Neuronal stem cell (in vitro differentiated cells): ENCODE results near the gene RABL3.

ENCODE experiments used
- DNase-seq: peaks from one replicate; pipeline ENCODE4 v3.0.0-alpha.2; 2013; ENCODE audit warnings: low spot score
- H2AFZ ChIP-seq: one replicate; pipeline ENCODE4 v1.6.1; 2013; ENCODE audit warnings: mild to moderate bottlenecking, low read length, inconsistent platforms
- H2AK5ac ChIP-seq: 2 replicates; pipeline ENCODE4 v1.6.1; 2013; ENCODE audit warnings: low read depth, mild to moderate bottlenecking, inconsistent platforms, low read length, moderate library complexity, mixed read lengths
- H2BK120ac ChIP-seq: 2 replicates; pipeline ENCODE4 v1.6.1; 2013; ENCODE audit warnings: low read depth, mild to moderate bottlenecking, inconsistent platforms, low read length, moderate library complexity, mixed read lengths
- H2BK12ac ChIP-seq: one replicate; pipeline ENCODE4 v1.6.1; 2013; ENCODE audit warnings: low read length, inconsistent platforms
- H2BK15ac ChIP-seq: 2 replicates; pipeline ENCODE4 v1.6.1; 2013; ENCODE audit warnings: mild to moderate bottlenecking, low read length, inconsistent platforms, mixed read lengths
- H2BK5ac ChIP-seq: one replicate; pipeline ENCODE4 v1.6.1; 2013; ENCODE audit warnings: inconsistent platforms, mild to moderate bottlenecking, low read length, moderate library complexity
- H3K14ac ChIP-seq: one replicate; pipeline ENCODE4 v1.6.1; 2013; ENCODE audit warnings: low read length, inconsistent platforms
- H3K18ac ChIP-seq: 2 replicates; pipeline ENCODE4 v1.6.1; 2013; ENCODE audit warnings: low read length, inconsistent platforms
- H3K23ac ChIP-seq: 2 replicates; pipeline ENCODE4 v1.6.1; 2013; ENCODE audit warnings: low read depth, mild to moderate bottlenecking, mixed read lengths, low read length, inconsistent platforms; ENCODE audit not compliant: poor library complexity
- H3K27ac ChIP-seq: replicated peaks from 3 replicates; pipeline ENCODE4 v1.5.1; 2013; ENCODE audit warnings: low read length, inconsistent platforms
- H3K27me3 ChIP-seq, 3 experiments: 2 replicates each; pipeline ENCODE4 v1.6.1; 2013; ENCODE audit warnings: low read length in 3 of 3, mild to moderate bottlenecking in 2 of 3, inconsistent platforms in 1 of 3, low read depth in 1 of 3, mixed read lengths in 1 of 3, moderate library complexity in 1 of 3; ENCODE audit not compliant: control insufficient read depth in 3 of 3, insufficient read depth in 3 of 3
- H3K36me3 ChIP-seq, 2 donors: replicated peaks in 1 of 2; 2 replicates each; pipeline ENCODE4 v1.6.1; 2013; ENCODE audit warnings: low read length in 2 of 2; ENCODE audit not compliant: control insufficient read depth in 2 of 2, insufficient read depth in 2 of 2
- H3K4ac ChIP-seq: 2 replicates; pipeline ENCODE4 v1.6.1; 2013; ENCODE audit warnings: inconsistent platforms, mild to moderate bottlenecking, low read length, moderate library complexity
- H3K4me1 ChIP-seq, 2 donors: 1 replicate in 1 of 2; 2 replicates in 1 of 2; pipeline ENCODE4 v1.6.1; 2013; ENCODE audit warnings: low read length in 2 of 2, low read depth in 1 of 2; ENCODE audit not compliant: control insufficient read depth in 2 of 2, insufficient read depth in 1 of 2
- H3K4me2 ChIP-seq: one replicate; pipeline ENCODE4 v1.6.1; 2013; ENCODE audit warnings: mild to moderate bottlenecking, low read length, inconsistent platforms; ENCODE audit not compliant: insufficient read depth, poor library complexity, severe bottlenecking
- H3K4me3 ChIP-seq, 2 donors: 2 replicates each; pipeline ENCODE4 v1.5.1; 2013; ENCODE audit warnings: low read length in 2 of 2, mild to moderate bottlenecking in 2 of 2, inconsistent platforms in 1 of 2, moderate library complexity in 1 of 2
- H3K79me1 ChIP-seq: one replicate; pipeline ENCODE4 v1.6.1; 2013; ENCODE audit warnings: low read depth, mild to moderate bottlenecking, inconsistent platforms, low read length, moderate library complexity
- H3K9ac ChIP-seq: one replicate; pipeline ENCODE4 v1.6.1; 2013; ENCODE audit warnings: mild to moderate bottlenecking, low read depth, low read length, inconsistent platforms; ENCODE audit not compliant: poor library complexity
- H3K9me3 ChIP-seq, 2 donors: replicated peaks in 1 of 2; 2 replicates each; pipeline versions ENCODE3 to v1.6.1; 2013; ENCODE audit warnings: low read length in 2 of 2, mild to moderate bottlenecking in 2 of 2, inconsistent platforms in 1 of 2, low read depth in 1 of 2, mixed read lengths in 1 of 2, moderate library complexity in 1 of 2; ENCODE audit not compliant: control insufficient read depth in 2 of 2, insufficient read depth in 1 of 2
- H4K8ac ChIP-seq: one replicate; pipeline ENCODE4 v1.6.1; 2013; ENCODE audit warnings: low read depth, mild to moderate bottlenecking, inconsistent platforms, low read length, moderate library complexity
- H4K91ac ChIP-seq: one replicate; pipeline ENCODE4 v1.6.1; 2013; ENCODE audit warnings: low read length, low read depth, mild to moderate bottlenecking, inconsistent platforms; ENCODE audit not compliant: poor library complexity
- whole genome bisulfite sequencing, 2 donors: extraction: QIAGEN DNeasy Blood & Tissue Kit; methylation state at CpG; one replicate each; pipeline ENCODE4 v1.1.7; 2013; ENCODE audit warnings: missing lambda C conversion rate in 2 of 2, mixed read lengths in 1 of 2; ENCODE audit not compliant: insufficient read length in 2 of 2, insufficient replicate concordance in 1 of 2; ENCODE audit errors: extremely low coverage in 2 of 2; 5-methylcytosine and 5-hydroxymethylcytosine counted together

The RABL3 gene

DNA sequence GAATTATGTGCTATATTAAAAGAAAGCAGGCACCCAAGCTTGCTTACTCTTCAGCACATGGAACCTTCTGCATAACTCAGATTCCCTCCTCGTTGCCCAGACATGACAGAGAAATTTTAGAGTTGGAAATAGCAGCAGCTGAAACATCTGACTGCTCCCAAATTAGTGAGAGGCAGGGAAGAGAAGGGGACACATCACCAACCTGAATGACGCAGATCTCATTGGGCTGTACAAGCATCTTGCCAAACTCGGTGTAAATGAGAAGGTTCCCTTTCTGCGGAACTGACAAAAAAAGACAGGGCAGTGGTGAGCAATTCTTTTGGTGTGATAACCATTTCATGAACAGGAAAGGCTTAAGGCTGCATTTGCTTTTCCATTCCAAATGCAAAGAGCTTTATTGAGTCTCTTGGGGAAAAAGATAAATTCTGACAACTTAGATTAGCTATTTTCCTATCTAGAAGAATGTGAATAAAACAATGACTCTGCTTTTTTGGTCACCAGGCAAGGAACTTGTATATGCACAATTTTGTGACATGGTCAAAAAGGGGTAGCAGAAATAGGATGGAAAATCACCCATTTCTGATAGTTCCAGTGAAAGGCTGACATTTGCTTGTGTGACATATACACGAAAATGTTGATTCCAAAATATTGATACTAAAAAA lies 95.4 kb downstream of the RABL3 start:
- H2BK12ac ChIP-seq = no peak overlapping the region
- no peaks in the 10 kb centered on the region for H3K27me3 ChIP-seq
- H3K4me3 ChIP-seq = no peak overlapping the region
- no peak overlapping the region for H4K8ac ChIP-seq
- no peak overlapping the region for H2AFZ ChIP-seq
- no CpG with 5 or more reads among the region's 5 CpGs for WGBS, 2 donors
- no peak overlapping the region for H3K4ac ChIP-seq
- no peak overlapping the region for H3K4me2 ChIP-seq
- H3K36me3 ChIP-seq = no peaks in the 10 kb centered on the region
- no peaks in the 10 kb centered on the region for H3K9me3 ChIP-seq
- DNase-seq = no peak
- no peak overlapping the region for H3K23ac ChIP-seq
- H4K91ac ChIP-seq = no peak overlapping the region
- no peak overlapping the region for H3K27ac ChIP-seq
- H3K18ac ChIP-seq = no peak overlapping the region
- no peak overlapping the region for H3K9ac ChIP-seq
- H2BK120ac ChIP-seq = no peak overlapping the region
- H3K14ac ChIP-seq = no peak overlapping the region
- H2BK5ac ChIP-seq = no peak overlapping the region
- H2BK15ac ChIP-seq = no peak overlapping the region
- no peak overlapping the region for H2AK5ac ChIP-seq
- peaks cover 0 to 4% of the 10 kb centered on the region in 2 donors for H3K4me1 ChIP-seq
- H3K79me1 ChIP-seq = no peaks in the 10 kb centered on the region

DNA sequence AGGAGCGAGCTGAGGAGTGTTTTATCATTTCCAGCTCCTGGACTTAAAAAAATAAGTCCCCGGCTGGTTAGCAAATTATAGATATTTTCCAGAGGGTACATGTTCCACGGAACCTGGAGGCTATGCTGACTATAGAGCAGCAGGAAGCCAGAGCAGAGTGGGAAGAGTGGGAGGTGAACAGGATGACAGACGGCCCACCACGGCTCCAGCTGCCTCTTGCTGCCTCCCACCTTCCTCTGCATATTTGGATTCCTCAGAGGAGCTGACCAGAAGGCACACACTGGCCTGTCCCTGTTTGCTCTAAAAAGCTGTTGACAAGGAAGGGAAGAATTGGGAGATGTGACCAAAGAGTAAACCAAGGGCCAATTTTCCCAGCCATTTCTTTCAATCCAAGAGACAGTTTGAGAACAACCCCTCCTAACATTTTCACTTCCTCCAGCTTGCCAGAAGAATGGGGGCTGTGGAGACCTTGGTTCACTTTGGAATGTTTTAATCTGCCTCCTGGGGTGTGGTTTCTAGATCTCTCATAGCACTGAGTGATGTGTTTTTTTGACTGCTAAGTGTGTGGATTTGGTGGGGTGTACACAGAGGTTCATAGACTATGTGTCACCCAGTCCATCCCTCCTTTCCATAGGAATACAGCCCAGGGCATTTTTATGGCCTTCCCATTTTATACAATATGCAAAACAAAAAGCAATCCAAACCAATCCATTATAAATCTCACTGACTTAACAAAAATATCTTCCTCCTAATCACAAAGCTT lies 97.1 kb downstream of the RABL3 start:
- no peak overlapping the region for H2BK120ac ChIP-seq
- H2BK15ac ChIP-seq = no peak overlapping the region
- no peak for DNase-seq
- no peak overlapping the region for H3K27ac ChIP-seq
- H3K79me1 ChIP-seq = no peaks in the 10 kb centered on the region
- no CpG with 5 or more reads among the region's 5 CpGs for WGBS, 2 donors
- H3K4ac ChIP-seq = no peak overlapping the region
- no peak overlapping the region for H3K23ac ChIP-seq
- H3K9ac ChIP-seq = no peak overlapping the region
- no peak overlapping the region for H2AFZ ChIP-seq
- no peak overlapping the region for H2BK5ac ChIP-seq
- no peak overlapping the region for H2BK12ac ChIP-seq
- H3K4me3 ChIP-seq = no peak overlapping the region
- H3K4me1 ChIP-seq = peaks cover 0 to 4% of the 10 kb centered on the region in 2 donors
- H3K4me2 ChIP-seq = no peak overlapping the region
- no peak overlapping the region for H3K14ac ChIP-seq
- no peak overlapping the region for H4K91ac ChIP-seq
- H2AK5ac ChIP-seq = no peak overlapping the region
- no peaks in the 10 kb centered on the region for H3K9me3 ChIP-seq
- H3K27me3 ChIP-seq = no peaks in the 10 kb centered on the region
- H3K36me3 ChIP-seq = no peaks in the 10 kb centered on the region
- H3K18ac ChIP-seq = no peak overlapping the region
- no peak overlapping the region for H4K8ac ChIP-seq

DNA sequence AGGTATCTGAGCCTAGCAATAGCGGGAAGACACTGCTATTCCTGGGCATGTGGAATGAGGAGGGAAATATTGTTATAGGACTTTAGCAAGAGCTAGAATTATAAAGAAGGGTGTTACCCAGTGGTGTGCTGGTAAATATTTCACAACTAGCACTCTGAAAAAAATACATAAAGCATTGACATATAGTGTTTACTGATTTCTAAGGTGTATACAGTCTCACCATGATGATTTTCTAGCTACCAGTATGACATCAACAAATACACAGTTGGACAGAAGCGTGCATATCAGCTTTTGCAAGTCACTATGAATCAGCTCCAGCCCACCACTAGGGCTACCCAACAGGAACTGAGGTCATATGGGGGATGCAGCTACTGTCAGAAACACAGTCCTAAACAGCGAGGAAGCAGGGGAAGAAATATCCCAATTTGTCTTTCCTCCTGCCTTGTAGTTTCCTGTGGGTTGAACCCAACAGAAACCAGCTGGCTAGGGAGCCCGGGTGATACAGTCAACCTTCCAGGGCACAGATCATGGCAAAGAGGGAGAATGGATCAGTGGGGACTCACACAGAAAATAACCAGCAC lies 99.9 kb downstream of the RABL3 start:
- no peak overlapping the region for H2AFZ ChIP-seq
- H3K27ac ChIP-seq = no peak overlapping the region
- H2BK120ac ChIP-seq = no peak overlapping the region
- H3K4me3 ChIP-seq = no peak overlapping the region
- no peak overlapping the region for H3K4me2 ChIP-seq
- H3K4ac ChIP-seq = no peak overlapping the region
- no peaks in the 10 kb centered on the region for H3K79me1 ChIP-seq
- H2BK12ac ChIP-seq = no peak overlapping the region
- no peak overlapping the region for H4K8ac ChIP-seq
- no peak overlapping the region for H3K18ac ChIP-seq
- DNase-seq = no peak
- no peak overlapping the region for H2BK15ac ChIP-seq
- H3K14ac ChIP-seq = no peak overlapping the region
- peaks cover 0 to 4% of the 10 kb centered on the region in 2 donors for H3K4me1 ChIP-seq
- WGBS, 2 donors = no CpG with 5 or more reads among the region's 4 CpGs
- H2BK5ac ChIP-seq = no peak overlapping the region
- no peak overlapping the region for H2AK5ac ChIP-seq
- no peak overlapping the region for H3K9ac ChIP-seq
- H4K91ac ChIP-seq = no peak overlapping the region
- no peaks in the 10 kb centered on the region for H3K9me3 ChIP-seq
- H3K36me3 ChIP-seq = no peaks in the 10 kb centered on the region
- no peak overlapping the region for H3K23ac ChIP-seq
- H3K27me3 ChIP-seq = no peaks in the 10 kb centered on the region

DNA sequence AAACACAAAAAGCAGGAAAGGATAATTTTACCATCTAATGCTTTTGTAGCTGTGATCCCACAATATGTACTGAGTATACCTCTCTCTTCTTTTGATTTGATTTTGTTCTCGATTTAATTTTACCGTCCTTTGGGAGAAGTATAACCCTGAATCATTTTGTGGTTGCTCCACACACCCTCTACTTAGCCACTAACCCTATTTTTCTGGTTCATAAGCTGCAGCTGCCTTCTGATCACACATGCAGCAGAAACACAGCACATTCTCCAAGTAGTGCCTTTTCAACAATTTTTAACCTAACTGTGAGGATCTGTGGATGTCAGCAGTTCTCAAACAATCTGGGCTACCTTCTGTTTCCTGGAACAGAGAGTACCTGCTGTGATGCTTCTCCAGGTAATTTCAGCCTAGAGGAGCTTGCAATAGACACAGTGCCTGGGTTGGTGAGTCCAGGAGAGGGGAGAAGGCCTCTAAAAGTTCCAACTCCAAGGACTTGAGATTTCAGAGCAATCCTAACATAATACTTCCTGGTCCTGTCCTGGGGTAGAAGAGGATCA lies 100.5 kb downstream of the RABL3 start:
- Histone ChIP-seq H3K27ac (no peak overlapping the region), H3K4ac (no peak overlapping the region), H2BK12ac (no peak overlapping the region), H2AFZ (no peak overlapping the region), H3K14ac (no peak overlapping the region), H2AK5ac (no peak overlapping the region), H3K79me1 (no peaks in the 10 kb centered on the region), H3K9ac (no peak overlapping the region), H3K4me3 (no peak overlapping the region), H3K9me3 (no peaks in the 10 kb centered on the region), H3K27me3 (no peaks in the 10 kb centered on the region), H3K4me1 (peaks cover 0 to 4% of the 10 kb centered on the region in 2 donors), H3K36me3 (no peaks in the 10 kb centered on the region), H2BK5ac (no peak overlapping the region), H3K18ac (no peak overlapping the region), H4K8ac (no peak overlapping the region), H4K91ac (no peak overlapping the region), H3K4me2 (no peak overlapping the region), H3K23ac (no peak overlapping the region), H2BK15ac (no peak overlapping the region), H2BK120ac (no peak overlapping the region)
- DNase-seq = no peak
- no CpG with 5 or more reads among the region's 2 CpGs for WGBS, 2 donors
